ENCODE data around the gene IL17C. TPM values are rescaled to one million over a fixed set of nuclear protein-coding genes. Genes with fewer than 3 reads are reported as not detected.

The IL17C gene
- total and polyA plus RNA-seq, 2 of the 8 experiments (the other 6 are each of a cell fraction or from before 2014, with no cell fraction given): 1.1 to 1.9 TPM

- TF ChIP-seq EZH2 (IDR thresholded peaks at IDR 0.05; ENCODE audit: low read depth, low read length, severe bottlenecking) (no peak), TAF7 (optimal IDR thresholded peaks at IDR 0.05; ENCODE audit: borderline replicate concordance, low read depth, low read length) (peak; percentile 80), CBX5 (IDR thresholded peaks at IDR 0.05; ENCODE audit: low read depth, low read length) (no peak), E2F6 (IDR thresholded peaks at IDR 0.05) (peak; percentile 62; the same call in 1 of the 2 replicates), CEBPB (IDR thresholded peaks at IDR 0.05; ENCODE audit: low read depth, low read length) (no peak), TCF12 (IDR thresholded peaks at IDR 0.05; ENCODE audit: low read depth, low read length) (no peak), BCL11A (IDR thresholded peaks at IDR 0.05; ENCODE audit: low read depth in 2 of 2, low read length in 2 of 2) (no peak), HDAC2 (IDR thresholded peaks at IDR 0.05; ENCODE audit: borderline replicate concordance in 1 of 2, low read depth in 2 of 2, low read length in 2 of 2) (no peak), CHD1 (IDR thresholded peaks at IDR 0.05; ENCODE audit: low read depth, low read length) (no peak), MAX (IDR thresholded peaks at IDR 0.05) (peak; percentile 82), SUZ12 (IDR thresholded peaks at IDR 0.05; ENCODE audit: low read length) (no peak), YY1 (IDR thresholded peaks at IDR 0.05; ENCODE audit: low read depth, low read length) (no peak), HDAC6 (IDR thresholded peaks at IDR 0.05; ENCODE audit: low read depth, low read length) (no peak), NRF1 (IDR thresholded peaks at IDR 0.05; ENCODE audit: low read depth, low read length) (peak; percentile 64), POLR2AphosphoS5 (IDR thresholded peaks at IDR 0.05; ENCODE audit: low read depth, low read length) (peak; percentile 70), SRF (IDR thresholded peaks at IDR 0.05; ENCODE audit: low read depth, low read length) (no peak), ATF3 (IDR thresholded peaks at IDR 0.05; ENCODE audit: insufficient read depth, low read depth, low read length) (no peak), USF2 (IDR thresholded peaks at IDR 0.05; ENCODE audit: low read length) (no peak), FOSL1 (IDR thresholded peaks at IDR 0.05; ENCODE audit: insufficient read depth, low read depth, low read length) (no peak), TAF1 (IDR thresholded peaks at IDR 0.05; ENCODE audit: low read depth, low read length) (peak; percentile 91)
Measured at GRCh38 chr16:88662843-88663606, 24.7 kb downstream of the IL17C start, which contains the start of gene MVD (continued).

Measured in H1 (cell line).